ENCODE data around the gene SH2D4B. TPM values are rescaled to one million over a fixed set of nuclear protein-coding genes. Genes with fewer than 3 reads are reported as not detected.

SH2D4B gene
- total and polyA plus RNA-seq, 9 donors, result 0.04 to 0.20 (median 0.14) TPM; not detected in 3

DNA sequence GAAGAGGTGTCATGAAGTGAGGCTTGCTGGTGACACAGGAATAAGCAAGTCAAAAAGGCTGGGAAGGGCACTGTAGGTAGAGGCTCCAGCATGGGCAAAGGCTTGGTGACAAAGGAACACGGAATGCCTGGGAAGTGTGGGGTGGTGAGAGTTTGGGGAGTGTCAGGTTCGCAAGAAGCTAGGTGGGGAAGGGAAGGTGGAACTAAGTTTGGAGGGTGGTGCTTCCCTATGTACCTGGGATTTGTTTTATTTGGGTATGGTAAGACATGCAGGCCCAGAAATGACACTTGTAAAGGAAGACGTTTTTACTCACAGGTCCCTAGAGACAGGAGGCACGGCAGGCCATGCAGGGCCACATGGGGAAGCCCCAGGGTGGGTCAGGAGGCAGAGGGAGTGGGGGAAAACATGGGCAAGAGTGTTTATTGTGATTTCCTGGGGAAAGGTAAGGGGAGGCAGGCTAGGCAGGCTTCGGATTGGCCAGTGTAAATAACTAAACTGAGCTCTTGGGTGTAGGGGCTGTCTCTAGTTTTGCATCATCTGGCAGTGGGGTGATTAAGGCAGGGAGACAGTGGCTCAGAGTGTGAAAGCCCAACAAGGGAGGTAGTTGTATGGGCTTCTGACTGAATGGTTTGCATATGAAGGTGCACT lies 52.1 kb downstream of the SH2D4B start:
- no peak overlapping the region for H3K4me3 ChIP-seq (ENCODE audit: low read length)
- WGBS (ENCODE audit: insufficient coverage), result 60% methylated on average over 5 of the region's 5 CpGs
- no peak for DNase-seq

GRCh38 chr10:80590585-80591125 lies 53.0 kb downstream of the SH2D4B start:
- H3K4me1 ChIP-seq (ENCODE audit: control insufficient read depth, insufficient read depth, low read length), result no peaks in the 10 kb centered on the region
- no peaks in the 10 kb centered on the region for H3K27me3 ChIP-seq (ENCODE audit: control insufficient read depth, insufficient read depth, low read length)
- no peaks in the 10 kb centered on the region for H3K36me3 ChIP-seq (ENCODE audit: control insufficient read depth, insufficient read depth, low read length)
- H3K9me3 ChIP-seq (replicated peaks; ENCODE audit: control insufficient read depth, low read depth, low read length), result peaks cover 2% of the 10 kb centered on the region
- H3K27ac ChIP-seq (ENCODE audit: low read length), result no peak overlapping the region
- WGBS (ENCODE audit: insufficient coverage), result no CpG with 5 or more reads among the region's 3 CpGs
- no peak for DNase-seq
- H3K4me3 ChIP-seq (ENCODE audit: low read length), result no peak overlapping the region

More for the DNA sequence above, 52.1 kb downstream of the SH2D4B start:
- no peaks in the 10 kb centered on the region for H3K36me3 ChIP-seq (ENCODE audit: control insufficient read depth, insufficient read depth, low read length)
- H3K27ac ChIP-seq (ENCODE audit: low read length), result no peak overlapping the region
- H3K27me3 ChIP-seq (ENCODE audit: control insufficient read depth, insufficient read depth, low read length), result no peaks in the 10 kb centered on the region
- H3K9me3 ChIP-seq (replicated peaks; ENCODE audit: control insufficient read depth, low read depth, low read length), result peaks cover 2% of the 10 kb centered on the region
- no peaks in the 10 kb centered on the region for H3K4me1 ChIP-seq (ENCODE audit: control insufficient read depth, insufficient read depth, low read length)

GRCh38 chr10:80596391-80597257 lies 58.9 kb downstream of the SH2D4B start:
- Histone ChIP-seq H3K27ac (ENCODE audit: low read length) (no peak overlapping the region), H3K9me3 (replicated peaks; ENCODE audit: control insufficient read depth, low read depth, low read length) (peaks cover 2% of the 10 kb centered on the region), H3K36me3 (ENCODE audit: control insufficient read depth, insufficient read depth, low read length) (no peaks in the 10 kb centered on the region), H3K4me1 (ENCODE audit: control insufficient read depth, insufficient read depth, low read length) (no peaks in the 10 kb centered on the region), H3K27me3 (ENCODE audit: control insufficient read depth, insufficient read depth, low read length) (no peaks in the 10 kb centered on the region), H3K4me3 (ENCODE audit: low read length) (no peak overlapping the region)
- no peak for DNase-seq
- 40% methylated on average over 5 of the region's 15 CpGs for WGBS (ENCODE audit: insufficient coverage)

GRCh38 chr10:80598084-80598798 lies 60.5 kb downstream of the SH2D4B start:
- H3K4me1 ChIP-seq (ENCODE audit: control insufficient read depth, insufficient read depth, low read length), result no peaks in the 10 kb centered on the region
- no peaks in the 10 kb centered on the region for H3K27me3 ChIP-seq (ENCODE audit: control insufficient read depth, insufficient read depth, low read length)
- H3K9me3 ChIP-seq (replicated peaks; ENCODE audit: control insufficient read depth, low read depth, low read length), result peaks cover 2% of the 10 kb centered on the region
- 30% methylated on average over 2 of the region's 3 CpGs for WGBS (ENCODE audit: insufficient coverage)
- H3K36me3 ChIP-seq (ENCODE audit: control insufficient read depth, insufficient read depth, low read length), result no peaks in the 10 kb centered on the region
- no peak for DNase-seq
- no peak overlapping the region for H3K4me3 ChIP-seq (ENCODE audit: low read length)
- no peak overlapping the region for H3K27ac ChIP-seq (ENCODE audit: low read length)

GRCh38 chr10:80598951-80599350 lies 61.2 kb downstream of the SH2D4B start:
- Histone ChIP-seq H3K36me3 (ENCODE audit: control insufficient read depth, insufficient read depth, low read length) (no peaks in the 10 kb centered on the region), H3K27me3 (ENCODE audit: control insufficient read depth, insufficient read depth, low read length) (no peaks in the 10 kb centered on the region), H3K4me1 (ENCODE audit: control insufficient read depth, insufficient read depth, low read length) (no peaks in the 10 kb centered on the region), H3K9me3 (replicated peaks; ENCODE audit: control insufficient read depth, low read depth, low read length) (no peaks in the 10 kb centered on the region), H3K4me3 (ENCODE audit: low read length) (no peak overlapping the region), H3K27ac (ENCODE audit: low read length) (no peak overlapping the region)
- WGBS (ENCODE audit: insufficient coverage), result 81% methylated on average over 2 of the region's 6 CpGs
- DNase-seq, result no peak

GRCh38 chr10:80599424-80599847 lies 61.7 kb downstream of the SH2D4B start:
- no peaks in the 10 kb centered on the region for H3K4me1 ChIP-seq (ENCODE audit: control insufficient read depth, insufficient read depth, low read length)
- H3K27ac ChIP-seq (ENCODE audit: low read length), result no peak overlapping the region
- 42% methylated on average over 5 of the region's 8 CpGs for WGBS (ENCODE audit: insufficient coverage)
- peak; percentile 34 for DNase-seq
- no peaks in the 10 kb centered on the region for H3K36me3 ChIP-seq (ENCODE audit: control insufficient read depth, insufficient read depth, low read length)
- H3K27me3 ChIP-seq (ENCODE audit: control insufficient read depth, insufficient read depth, low read length), result no peaks in the 10 kb centered on the region
- no peak overlapping the region for H3K4me3 ChIP-seq (ENCODE audit: low read length)
- H3K9me3 ChIP-seq (replicated peaks; ENCODE audit: control insufficient read depth, low read depth, low read length), result no peaks in the 10 kb centered on the region

GRCh38 chr10:80600256-80600655 lies 62.6 kb downstream of the SH2D4B start:
- no peak for DNase-seq
- no peaks in the 10 kb centered on the region for H3K9me3 ChIP-seq (replicated peaks; ENCODE audit: control insufficient read depth, low read depth, low read length)
- 47% methylated on average over 3 of the region's 3 CpGs for WGBS (ENCODE audit: insufficient coverage)

DNA sequence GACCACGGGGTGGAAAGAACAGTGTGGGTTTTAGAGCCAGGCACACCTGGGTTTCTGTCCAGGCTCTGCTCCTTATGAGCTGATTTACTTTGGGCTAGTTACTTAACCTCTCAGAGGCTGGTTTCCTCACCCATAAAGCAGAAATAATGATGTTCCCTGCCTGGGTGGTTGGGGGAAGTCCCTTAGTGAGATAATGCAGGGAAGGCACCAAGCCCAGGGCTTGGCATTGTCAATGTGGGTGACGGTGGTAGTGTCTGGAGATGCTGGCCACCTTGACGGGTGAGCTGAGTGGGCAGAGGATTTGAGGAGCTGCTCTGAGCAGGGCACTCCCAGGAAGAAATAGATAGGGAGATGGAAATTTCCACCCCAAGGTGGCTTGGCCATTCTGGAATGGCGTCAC lies 65.2 kb downstream of the SH2D4B start:
- no peaks in the 10 kb centered on the region for H3K36me3 ChIP-seq (ENCODE audit: control insufficient read depth, insufficient read depth, low read length)
- no peaks in the 10 kb centered on the region for H3K9me3 ChIP-seq (replicated peaks; ENCODE audit: control insufficient read depth, low read depth, low read length)
- H3K27me3 ChIP-seq (ENCODE audit: control insufficient read depth, insufficient read depth, low read length), result no peaks in the 10 kb centered on the region
- DNase-seq, result no peak
- H3K4me1 ChIP-seq (ENCODE audit: control insufficient read depth, insufficient read depth, low read length), result no peaks in the 10 kb centered on the region
- WGBS (ENCODE audit: insufficient coverage), result 89% methylated on average over 3 of the region's 4 CpGs
- no peak overlapping the region for H3K4me3 ChIP-seq (ENCODE audit: low read length)
- H3K27ac ChIP-seq (ENCODE audit: low read length), result no peak overlapping the region

More at GRCh38 chr10:80600256-80600655, 62.6 kb downstream of the SH2D4B start:
- Histone ChIP-seq H3K4me1 (ENCODE audit: control insufficient read depth, insufficient read depth, low read length) (no peaks in the 10 kb centered on the region), H3K4me3 (ENCODE audit: low read length) (no peak overlapping the region), H3K27ac (ENCODE audit: low read length) (no peak overlapping the region), H3K27me3 (ENCODE audit: control insufficient read depth, insufficient read depth, low read length) (no peaks in the 10 kb centered on the region), H3K36me3 (ENCODE audit: control insufficient read depth, insufficient read depth, low read length) (no peaks in the 10 kb centered on the region)

DNA sequence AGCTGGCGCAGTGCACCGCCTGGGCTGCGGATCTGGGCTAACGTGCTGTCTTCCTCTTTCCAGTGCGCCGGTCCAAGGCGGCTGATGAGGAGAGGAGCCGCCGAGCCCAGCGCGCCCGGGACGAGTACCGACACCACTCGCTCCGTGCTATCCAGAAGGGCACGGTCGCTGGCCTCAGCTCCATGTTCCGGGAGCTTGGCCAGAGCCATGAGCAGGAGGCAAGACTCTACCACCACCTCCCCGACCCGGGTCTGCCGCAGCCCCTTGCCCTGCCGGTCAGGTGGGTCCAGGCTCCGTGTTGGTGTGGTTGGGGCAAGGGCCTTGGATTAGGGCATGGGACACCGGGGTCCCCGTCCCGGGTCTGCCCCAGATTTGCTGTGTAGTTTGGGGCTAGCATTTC lies 65.8 kb downstream of the SH2D4B start:
- DNase-seq, result no peak
- WGBS (ENCODE audit: insufficient coverage), result 94% methylated on average over 16 of the region's 27 CpGs
- no peaks in the 10 kb centered on the region for H3K4me1 ChIP-seq (ENCODE audit: control insufficient read depth, insufficient read depth, low read length)
- H3K4me3 ChIP-seq (ENCODE audit: low read length), result no peak overlapping the region
- no peaks in the 10 kb centered on the region for H3K36me3 ChIP-seq (ENCODE audit: control insufficient read depth, insufficient read depth, low read length)
- no peak overlapping the region for H3K27ac ChIP-seq (ENCODE audit: low read length)
- H3K27me3 ChIP-seq (ENCODE audit: control insufficient read depth, insufficient read depth, low read length), result peaks cover under 1% of the 10 kb centered on the region
- H3K9me3 ChIP-seq (replicated peaks; ENCODE audit: control insufficient read depth, low read depth, low read length), result no peaks in the 10 kb centered on the region

DNA sequence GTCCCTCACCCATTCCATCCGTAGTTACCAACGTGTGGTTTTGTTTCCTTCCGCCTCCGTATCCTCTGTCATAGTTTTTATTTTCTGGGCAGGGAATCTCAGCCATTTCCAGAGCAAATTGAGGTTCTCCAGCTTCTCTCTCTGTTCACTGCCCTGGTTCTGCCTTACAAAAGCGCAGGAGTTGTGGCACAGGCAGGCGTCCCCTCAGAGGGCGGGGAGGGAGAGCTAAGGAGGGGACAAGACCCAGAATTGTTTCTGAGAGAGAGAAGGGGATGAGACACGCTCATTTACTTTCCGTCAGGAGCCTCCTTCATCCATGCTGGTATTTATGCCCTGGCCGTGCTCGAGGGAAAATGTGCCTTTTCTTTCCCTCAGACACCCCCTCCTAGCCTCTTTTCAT lies 71.0 kb downstream of the SH2D4B start:
- WGBS (ENCODE audit: insufficient coverage), result 47% methylated on average over 4 of the region's 11 CpGs
- Histone ChIP-seq H3K9me3 (replicated peaks; ENCODE audit: control insufficient read depth, low read depth, low read length) (no peaks in the 10 kb centered on the region), H3K36me3 (ENCODE audit: control insufficient read depth, insufficient read depth, low read length) (no peaks in the 10 kb centered on the region), H3K27ac (ENCODE audit: low read length) (no peak overlapping the region), H3K27me3 (ENCODE audit: control insufficient read depth, insufficient read depth, low read length) (peaks cover 3% of the 10 kb centered on the region), H3K4me3 (ENCODE audit: low read length) (no peak overlapping the region), H3K4me1 (ENCODE audit: control insufficient read depth, insufficient read depth, low read length) (peaks cover 3% of the 10 kb centered on the region)
- DNase-seq, result no peak
